H9 (cell line): ENCODE measurements around the gene ALCAM. TPM values are rescaled to one million over a fixed set of nuclear protein-coding genes. Genes with fewer than 3 reads are reported as not detected.

Source experiments
- DNase-seq: peaks from one replicate; pipeline ENCODE4 v3.0.0-alpha.2; 2017
- H2AFZ ChIP-seq: one replicate; pipeline ENCODE4 v1.6.1; 2013; ENCODE audit warnings: mild to moderate bottlenecking, low read length, control low read depth, moderate library complexity
- H2AK5ac ChIP-seq: 2 replicates; pipeline ENCODE4 v1.6.1; 2013; ENCODE audit warnings: low read length, control low read depth, mixed read lengths; ENCODE audit not compliant: insufficient read length
- H2BK120ac ChIP-seq: one replicate; pipeline ENCODE4 v1.6.1; 2013; ENCODE audit warnings: low read depth, mild to moderate bottlenecking, low read length, control low read depth, inconsistent platforms; ENCODE audit not compliant: poor library complexity, severe bottlenecking
- H2BK12ac ChIP-seq: 2 replicates; pipeline ENCODE4 v1.6.1; 2013; ENCODE audit warnings: low read length, control low read depth, mixed read lengths, low read depth; ENCODE audit not compliant: insufficient read length
- H2BK15ac ChIP-seq: 2 replicates; pipeline ENCODE4 v1.6.1; 2013; ENCODE audit warnings: low read depth, low read length, control low read depth
- H2BK20ac ChIP-seq: one replicate; pipeline ENCODE4 v1.6.1; 2013; ENCODE audit warnings: low read depth, mild to moderate bottlenecking, low read length, control low read depth, inconsistent platforms; ENCODE audit not compliant: poor library complexity, severe bottlenecking
- H2BK5ac ChIP-seq: 2 replicates; pipeline ENCODE4 v1.6.1; 2013; ENCODE audit warnings: low read length, control low read depth, mixed read lengths; ENCODE audit not compliant: insufficient read length
- H3K14ac ChIP-seq: 2 replicates; pipeline ENCODE4 v1.6.1; 2013; ENCODE audit warnings: low read length, control low read depth; ENCODE audit not compliant: insufficient read depth
- H3K18ac ChIP-seq: 2 replicates; pipeline ENCODE4 v1.6.1; 2013; ENCODE audit warnings: low read depth, mild to moderate bottlenecking, mixed read lengths, low read length, control low read depth; ENCODE audit not compliant: insufficient read length
- H3K23ac ChIP-seq: 2 replicates; pipeline ENCODE4 v1.6.1; 2013; ENCODE audit warnings: low read length, control low read depth, mixed read lengths, low read depth; ENCODE audit not compliant: insufficient read length
- H3K23me2 ChIP-seq: 2 replicates; pipeline ENCODE4 v1.6.1; 2013; ENCODE audit warnings: low read depth, mild to moderate bottlenecking, mixed read lengths, low read length, control low read depth; ENCODE audit not compliant: insufficient read length, poor library complexity, severe bottlenecking
- H3K27ac ChIP-seq: 2 replicates; pipeline ENCODE4 v1.5.1; 2013; ENCODE audit warnings: low read length, control low read depth, mixed read lengths, low read depth; ENCODE audit not compliant: insufficient read length
- H3K27me3 ChIP-seq: 2 replicates; pipeline ENCODE4 v1.6.1; 2013; ENCODE audit warnings: low read length, control low read depth, inconsistent platforms; ENCODE audit not compliant: insufficient read depth
- H3K4ac ChIP-seq: 2 replicates; pipeline ENCODE4 v1.6.1; 2013; ENCODE audit warnings: low read depth, mild to moderate bottlenecking, control low read depth, inconsistent platforms, low read length, moderate library complexity
- H3K4me1 ChIP-seq: 2 replicates; pipeline ENCODE4 v1.6.1; 2013; ENCODE audit warnings: low read length, control low read depth, inconsistent platforms; ENCODE audit not compliant: insufficient read depth
- H3K4me2 ChIP-seq: 2 replicates; pipeline ENCODE4 v1.6.1; 2013; ENCODE audit warnings: low read length, control low read depth, mixed read lengths; ENCODE audit not compliant: insufficient read length, insufficient read depth
- H3K56ac ChIP-seq: 2 replicates; pipeline ENCODE4 v1.6.1; 2013; ENCODE audit warnings: low read depth, mild to moderate bottlenecking, mixed read lengths, low read length, control low read depth; ENCODE audit not compliant: insufficient read length
- H3K79me1 ChIP-seq: 2 replicates; pipeline ENCODE4 v1.6.1; 2013; ENCODE audit warnings: low read depth, mild to moderate bottlenecking, moderate library complexity, low read length, control low read depth, inconsistent platforms; ENCODE audit not compliant: insufficient read depth, poor library complexity, severe bottlenecking
- H3K79me2 ChIP-seq: 2 replicates; pipeline ENCODE4 v1.6.1; 2013; ENCODE audit warnings: low read length, control low read depth, inconsistent platforms; ENCODE audit not compliant: insufficient read depth
- H3K9ac ChIP-seq: 2 replicates; pipeline ENCODE4 v1.6.1; 2013; ENCODE audit warnings: low read length, control low read depth, mixed read lengths; ENCODE audit not compliant: insufficient read length; ENCODE audit errors: extremely low read depth
- H3K9me3 ChIP-seq: one replicate; pipeline ENCODE4 v1.6.1; 2013; ENCODE audit warnings: low read depth, low read length, inconsistent platforms; ENCODE audit not compliant: control insufficient read depth
- H3T11ph ChIP-seq: one replicate; pipeline ENCODE4 v1.6.1; 2013; ENCODE audit warnings: mild to moderate bottlenecking, low read length, control low read depth, inconsistent platforms
- H4K20me1 ChIP-seq: one replicate; pipeline ENCODE4 v1.6.1; 2013; ENCODE audit not compliant: control insufficient read depth, insufficient read length, insufficient read depth
- H4K5ac ChIP-seq: 2 replicates; pipeline ENCODE4 v1.6.1; 2013; ENCODE audit warnings: low read depth, mild to moderate bottlenecking, mixed read lengths, low read length, control low read depth; ENCODE audit not compliant: insufficient read length
- H4K8ac ChIP-seq: replicated peaks from 2 replicates; pipeline ENCODE4 v1.6.1; 2013; ENCODE audit warnings: low read length, control low read depth, mixed read lengths, low read depth; ENCODE audit not compliant: insufficient read length
- H4K91ac ChIP-seq: 2 replicates; pipeline ENCODE4 v1.6.1; 2013; ENCODE audit warnings: low read depth, mild to moderate bottlenecking, moderate library complexity, mixed read lengths, low read length, control low read depth; ENCODE audit not compliant: insufficient read length
- H3K27ac Mint-ChIP-seq, 3 experiments: 2 replicates in 2 of 3; 3 replicates in 1 of 3; pipeline ENCODE4 v1.8.0; 2020 to 2021; ENCODE audit warnings: mixed read lengths in 3 of 3, mild to moderate bottlenecking in 1 of 3, moderate library complexity in 1 of 3
- H3K27me3 Mint-ChIP-seq: 2 replicates; pipeline ENCODE4 v1.8.0; 2021; ENCODE audit warnings: low read depth, mild to moderate bottlenecking, moderate library complexity, mixed read lengths
- H3K36me3 Mint-ChIP-seq, 3 experiments: 2 replicates in 2 of 3; 3 replicates in 1 of 3; pipeline ENCODE4 v1.8.0; 2020 to 2021; ENCODE audit warnings: low read depth in 3 of 3, mixed read lengths in 3 of 3; ENCODE audit not compliant: insufficient read depth in 1 of 3
- H3K4me1 Mint-ChIP-seq, 2 experiments: 2 replicates each; pipeline ENCODE4 v1.8.0; 2020; ENCODE audit warnings: mixed read lengths in 2 of 2
- H3K4me3 Mint-ChIP-seq, 2 experiments: 2 replicates in 1 of 2; 3 replicates in 1 of 2; pipeline ENCODE4 v1.8.0; 2020 to 2021; ENCODE audit warnings: mild to moderate bottlenecking in 2 of 2, mixed read lengths in 2 of 2, moderate library complexity in 1 of 2
- H3K9me3 Mint-ChIP-seq, 2 experiments: 2 replicates in 1 of 2; 3 replicates in 1 of 2; pipeline ENCODE4 v1.8.0; 2020; ENCODE audit warnings: mild to moderate bottlenecking in 2 of 2, mixed read lengths in 2 of 2, moderate library complexity in 1 of 2
- CTCF ChIP-seq: fragments of 200-600 bp; sonication (generic); conservative IDR thresholded peaks from 3 replicates; pipeline ENCODE4 v1.8.0; 2021; ENCODE audit warnings: antibody characterized with exemption, mild to moderate bottlenecking
- WGBS: extraction: QIAGEN DNeasy Blood & Tissue Kit; methylation state at CpG from one replicate; pipeline ENCODE4 v1.1.7; 2013; ENCODE audit warnings: missing lambda C conversion rate, low lambda C conversion rate, mixed read lengths; ENCODE audit not compliant: insufficient read length; ENCODE audit errors: extremely low coverage; 5-methylcytosine and 5-hydroxymethylcytosine counted together
- long read RNA-seq: library from polyadenylated mRNA; unstranded; transcript quantifications from one replicate; pipeline ENCODE4 v2.0.0, GENCODE V29; 2020
- total RNA-seq: library from RNA; stranded (reverse); gene quantifications from 2 replicates; pipeline ENCODE4 v1.2.1, GENCODE V29; 2021

ALCAM gene
- 43.3 and 43.7 TPM in 2 replicates for total RNA-seq
- long read RNA-seq, full-length matches to known transcripts, result 109 of 198 reads
- long read RNA-seq, partial matches to known transcripts, result 68 of 198 reads
- long read RNA-seq, other reads (novel, unspliced or antisense), result 21 of 198 reads

GRCh38 chr3:105366326-105367062 is at the start of gene ALCAM:
Gene ALCAM, plus strand, starts transcription at chr3:105366909.
- Histone ChIP-seq H2BK12ac (no peak within 1 kb of the TSS), H3K4me1 (no peaks in the 10 kb centered on the region), H3K9ac (peak within 1 kb of the TSS; percentile 68), H2AFZ (peak within 1 kb of the TSS; percentile 56), H3T11ph (no peak within 1 kb of the TSS), H2BK20ac (no peak within 1 kb of the TSS), H3K23ac (no peak within 1 kb of the TSS), H4K91ac (no peak within 1 kb of the TSS), H3K79me2 (no peaks in the 10 kb centered on the region), H2BK15ac (no peak within 1 kb of the TSS), H2AK5ac (no peak within 1 kb of the TSS), H2BK5ac (no peak within 1 kb of the TSS), H3K56ac (no peak within 1 kb of the TSS), H3K27me3 (no peaks in the 10 kb centered on the region), H3K14ac (no peak within 1 kb of the TSS), H3K18ac (peak within 1 kb of the TSS; percentile 9), H2BK120ac (no peak within 1 kb of the TSS), H3K4me2 (peak within 1 kb of the TSS; percentile 86), H4K20me1 (no peaks in the 10 kb centered on the region), H3K9me3 (no peaks in the 10 kb centered on the region), H3K4ac (no peak within 1 kb of the TSS), H3K23me2 (peaks cover 40% of the 10 kb centered on the region), H4K5ac (no peak within 1 kb of the TSS), H3K27ac (no peak within 1 kb of the TSS), H4K8ac (no peak within 1 kb of the TSS), H3K79me1 (no peaks in the 10 kb centered on the region)
- WGBS, result no CpG with 5 or more reads among the region's 48 CpGs
- peak; percentile 98 for DNase-seq
- Mint-ChIP-seq H3K27ac (peak within 1 kb of the TSS; percentile 93 to 96 (median 94)), H3K4me3 (peak within 1 kb of the TSS; percentile 78 to 92), H3K9me3 (no peaks in the 10 kb centered on the region; a peak in 3 of 5 replicates), H3K27me3 (peaks cover 13% of the 10 kb centered on the region), H3K36me3 (peaks cover 0 to 2% (median 0%) of the 10 kb centered on the region in 3 experiments; a peak in 2 of 7 replicates), H3K4me1 (peaks cover 34 to 35% of the 10 kb centered on the region in 2 experiments)
- TF ChIP-seq CTCF, result peak; percentile 60
